ENCODE measurements around the gene CHRM3. TPM values are rescaled to one million over a fixed set of nuclear protein-coding genes. Genes with fewer than 3 reads are reported as not detected.

Gene CHRM3
- total and polyA plus RNA-seq, 3 donors from 2014 or later, result 6.5 to 11.5 (median 7.5) TPM

DNA sequence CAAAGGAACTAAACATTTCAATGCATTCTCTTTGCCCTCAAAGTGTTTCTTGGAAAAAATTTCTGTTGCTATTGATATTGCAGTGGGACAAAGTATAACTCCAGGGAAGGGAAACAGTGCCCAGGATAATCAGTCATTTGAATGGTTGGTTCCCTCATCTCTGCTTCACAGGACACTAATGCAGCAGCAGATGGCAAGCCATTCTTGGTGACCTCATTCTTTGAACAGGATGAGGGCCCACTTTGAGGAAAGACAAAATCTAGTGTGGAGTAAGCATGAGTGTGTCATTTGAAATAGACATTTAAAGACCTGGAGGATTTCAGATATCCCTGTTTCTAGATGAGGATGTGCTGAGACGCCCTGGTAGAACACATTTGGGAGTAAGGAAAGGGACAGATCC lies 32.3 kb downstream of the CHRM3 start:
- intact Hi-C loops (cut with DNase I; ENCODE audit: low total_unique reads), result no loop called here
- no peaks in the 10 kb centered on the region for H3K9me3 ChIP-seq
- H3K36me3 ChIP-seq (ENCODE audit: low read depth, missing control alignments), result no peaks in the 10 kb centered on the region
- WGBS, 2 donors, result 95 to 100% methylated on average over 1 of the region's 1 CpG
- no peaks in the 10 kb centered on the region for H3K4me1 ChIP-seq
- no peak for DNase-seq
- no peaks in the 10 kb centered on the region for H3K27me3 ChIP-seq
- H3K27ac ChIP-seq, result no peak overlapping the region
- H3K4me3 ChIP-seq, result no peak overlapping the region
- TF ChIP-seq, protein P1, sequence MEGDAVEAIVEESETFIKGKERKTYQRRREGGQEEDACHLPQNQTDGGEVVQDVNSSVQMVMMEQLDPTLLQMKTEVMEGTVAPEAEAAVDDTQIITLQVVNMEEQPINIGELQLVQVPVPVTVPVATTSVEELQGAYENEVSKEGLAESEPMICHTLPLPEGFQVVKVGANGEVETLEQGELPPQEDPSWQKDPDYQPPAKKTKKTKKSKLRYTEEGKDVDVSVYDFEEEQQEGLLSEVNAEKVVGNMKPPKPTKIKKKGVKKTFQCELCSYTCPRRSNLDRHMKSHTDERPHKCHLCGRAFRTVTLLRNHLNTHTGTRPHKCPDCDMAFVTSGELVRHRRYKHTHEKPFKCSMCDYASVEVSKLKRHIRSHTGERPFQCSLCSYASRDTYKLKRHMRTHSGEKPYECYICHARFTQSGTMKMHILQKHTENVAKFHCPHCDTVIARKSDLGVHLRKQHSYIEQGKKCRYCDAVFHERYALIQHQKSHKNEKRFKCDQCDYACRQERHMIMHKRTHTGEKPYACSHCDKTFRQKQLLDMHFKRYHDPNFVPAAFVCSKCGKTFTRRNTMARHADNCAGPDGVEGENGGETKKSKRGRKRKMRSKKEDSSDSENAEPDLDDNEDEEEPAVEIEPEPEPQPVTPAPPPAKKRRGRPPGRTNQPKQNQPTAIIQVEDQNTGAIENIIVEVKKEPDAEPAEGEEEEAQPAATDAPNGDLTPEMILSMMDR (IDR thresholded peaks at IDR 0.05), result no peak
- TF ChIP-seq POLR2A (IDR thresholded peaks at IDR 0.05), result no peak

DNA sequence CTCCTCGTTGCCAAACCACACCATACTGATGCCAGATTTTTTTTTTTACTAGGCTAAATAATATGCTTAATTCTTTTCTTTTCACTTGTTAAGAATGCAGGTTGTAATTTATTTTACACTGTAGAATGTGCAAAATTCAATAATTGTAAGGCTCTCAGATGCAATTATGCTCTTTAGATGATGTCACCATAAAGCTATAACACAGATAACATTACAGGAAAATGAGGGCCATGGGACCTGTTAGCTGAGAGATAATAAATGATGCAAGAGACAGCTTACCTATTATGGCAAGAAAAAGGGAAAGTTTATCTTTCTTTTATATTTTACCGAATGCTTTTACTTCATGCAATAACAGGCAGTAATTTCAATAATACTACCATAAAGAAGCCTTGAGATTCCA lies 35.4 kb downstream of the CHRM3 start:
- 61 to 70% methylated on average over 2 of the region's 2 CpGs for WGBS, 2 donors
- no peaks in the 10 kb centered on the region for H3K9me3 ChIP-seq
- no peak overlapping the region for H3K27ac ChIP-seq
- TF ChIP-seq POLR2A (IDR thresholded peaks at IDR 0.05), result no peak
- TF ChIP-seq, protein P1 (IDR thresholded peaks at IDR 0.05), result no peak
- H3K27me3 ChIP-seq, result no peaks in the 10 kb centered on the region
- no peak overlapping the region for H3K4me3 ChIP-seq
- H3K4me1 ChIP-seq, result no peaks in the 10 kb centered on the region
- intact Hi-C loops (cut with DNase I; ENCODE audit: low total_unique reads), result no loop called here
- DNase-seq, result no peak
- H3K36me3 ChIP-seq (ENCODE audit: low read depth, missing control alignments), result no peaks in the 10 kb centered on the region

- Histone ChIP-seq H3K36me3 (ENCODE audit: low read depth, missing control alignments) (no peaks in the 10 kb centered on the region), H3K27me3 (no peaks in the 10 kb centered on the region), H3K4me3 (no peak overlapping the region), H3K4me1 (no peaks in the 10 kb centered on the region), H3K27ac (no peak overlapping the region), H3K9me3 (no peaks in the 10 kb centered on the region)
- 82% methylated on average over 3 of the region's 3 CpGs for WGBS, 2 donors
- DNase-seq, result no peak
- intact Hi-C loops (cut with DNase I; ENCODE audit: low total_unique reads), result no loop called here
- no peak for TF ChIP-seq POLR2A (IDR thresholded peaks at IDR 0.05)
- TF ChIP-seq, protein P1 (IDR thresholded peaks at IDR 0.05), result no peak
These were observed 36.5 kb downstream of the CHRM3 start for GRCh38 chr1:239422818-239423217.

DNA sequence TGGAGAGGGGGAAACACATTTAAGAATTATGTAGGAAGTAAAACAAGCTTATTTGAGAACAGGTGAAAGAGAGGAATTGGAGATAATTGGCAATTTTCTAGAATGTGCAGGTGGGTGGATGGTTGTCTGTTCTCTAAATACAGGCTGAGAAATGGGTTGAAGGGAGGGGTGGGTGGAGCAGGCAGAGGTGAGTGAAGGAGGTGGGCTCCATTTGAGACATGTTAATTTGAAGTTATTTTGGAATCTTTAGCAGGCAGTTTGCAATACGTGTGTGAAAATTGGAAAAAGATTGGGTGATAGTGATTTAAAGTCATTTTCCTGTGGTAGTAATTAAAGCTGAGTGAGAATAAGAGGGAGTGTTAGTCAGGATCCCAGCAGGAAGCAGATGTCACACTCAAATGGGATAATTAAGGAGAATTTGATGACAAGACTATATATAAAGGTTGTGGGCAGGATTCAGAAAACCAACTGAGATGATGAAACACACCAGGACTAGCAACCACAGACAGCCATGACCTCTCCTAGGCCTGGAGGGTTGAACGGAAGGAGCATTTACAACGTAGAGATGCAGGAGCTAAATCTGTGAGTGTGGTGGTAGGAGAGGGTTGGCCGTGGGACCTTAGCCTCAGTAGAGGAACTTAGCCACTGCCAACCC lies 40.6 kb downstream of the CHRM3 start:
- TF ChIP-seq, protein P1 (IDR thresholded peaks at IDR 0.05), result no peak
- no peak for TF ChIP-seq POLR2A (IDR thresholded peaks at IDR 0.05)

GRCh38 chr1:239427712-239428111 lies 41.3 kb downstream of the CHRM3 start:
- intact Hi-C loops (cut with DNase I; ENCODE audit: low total_unique reads), result no loop called here
- TF ChIP-seq POLR2A (IDR thresholded peaks at IDR 0.05), result no peak
- TF ChIP-seq, protein P1 (IDR thresholded peaks at IDR 0.05), result no peak
- Histone ChIP-seq H3K9me3 (no peaks in the 10 kb centered on the region), H3K4me1 (no peaks in the 10 kb centered on the region), H3K27me3 (no peaks in the 10 kb centered on the region), H3K27ac (no peak overlapping the region), H3K36me3 (ENCODE audit: low read depth, missing control alignments) (no peaks in the 10 kb centered on the region), H3K4me3 (no peak overlapping the region)
- WGBS, 2 donors, result 65 to 82% methylated on average over 3 of the region's 3 CpGs
- DNase-seq, result no peak

More for the DNA sequence above, 40.6 kb downstream of the CHRM3 start:
- Histone ChIP-seq H3K9me3 (no peaks in the 10 kb centered on the region), H3K36me3 (ENCODE audit: low read depth, missing control alignments) (no peaks in the 10 kb centered on the region), H3K4me3 (no peak overlapping the region), H3K4me1 (no peaks in the 10 kb centered on the region), H3K27me3 (no peaks in the 10 kb centered on the region), H3K27ac (no peak overlapping the region)
- no peak for DNase-seq
- intact Hi-C loops (cut with DNase I; ENCODE audit: low total_unique reads), result no loop called here
- WGBS, 2 donors, result 76 to 77% methylated on average over 4 of the region's 4 CpGs

Measured in testis (tissue), 3 donors.